ENCODE results near the gene EXOG.

DNA sequence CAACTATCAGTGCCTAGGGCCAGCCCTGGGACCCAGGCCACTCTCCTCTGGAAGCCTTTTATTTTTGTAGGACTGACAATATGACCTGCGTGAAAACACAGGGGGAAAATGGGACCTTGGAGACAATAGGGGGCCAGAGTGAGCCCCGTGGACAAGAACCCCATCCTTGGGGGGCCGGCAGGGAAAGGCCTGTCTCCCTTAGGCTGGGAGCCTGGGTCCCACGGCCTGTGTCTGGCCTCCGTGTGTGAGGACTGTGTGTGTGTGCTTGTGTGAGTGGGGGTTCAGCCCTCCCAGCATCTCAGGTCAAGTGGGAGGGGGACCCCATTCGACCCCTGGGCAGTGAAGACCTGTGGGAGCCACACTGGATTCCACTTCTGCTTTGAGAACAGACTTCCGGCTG lies 53.3 kb downstream of the EXOG start:
- TF ChIP-seq, protein P1, sequence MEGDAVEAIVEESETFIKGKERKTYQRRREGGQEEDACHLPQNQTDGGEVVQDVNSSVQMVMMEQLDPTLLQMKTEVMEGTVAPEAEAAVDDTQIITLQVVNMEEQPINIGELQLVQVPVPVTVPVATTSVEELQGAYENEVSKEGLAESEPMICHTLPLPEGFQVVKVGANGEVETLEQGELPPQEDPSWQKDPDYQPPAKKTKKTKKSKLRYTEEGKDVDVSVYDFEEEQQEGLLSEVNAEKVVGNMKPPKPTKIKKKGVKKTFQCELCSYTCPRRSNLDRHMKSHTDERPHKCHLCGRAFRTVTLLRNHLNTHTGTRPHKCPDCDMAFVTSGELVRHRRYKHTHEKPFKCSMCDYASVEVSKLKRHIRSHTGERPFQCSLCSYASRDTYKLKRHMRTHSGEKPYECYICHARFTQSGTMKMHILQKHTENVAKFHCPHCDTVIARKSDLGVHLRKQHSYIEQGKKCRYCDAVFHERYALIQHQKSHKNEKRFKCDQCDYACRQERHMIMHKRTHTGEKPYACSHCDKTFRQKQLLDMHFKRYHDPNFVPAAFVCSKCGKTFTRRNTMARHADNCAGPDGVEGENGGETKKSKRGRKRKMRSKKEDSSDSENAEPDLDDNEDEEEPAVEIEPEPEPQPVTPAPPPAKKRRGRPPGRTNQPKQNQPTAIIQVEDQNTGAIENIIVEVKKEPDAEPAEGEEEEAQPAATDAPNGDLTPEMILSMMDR (optimal IDR thresholded peaks at IDR 0.05 in 1 of 3, IDR thresholded peaks at IDR 0.05 in 1 of 3, conservative IDR thresholded peaks at IDR 0.05 in 1 of 3; ENCODE audit: extremely low read depth in 1 of 3, insufficient read depth in 2 of 3, low read length in 3 of 3), result no peak
- no peak for TF ChIP-seq EZH2 (IDR thresholded peaks at IDR 0.05; ENCODE audit: low read length)
